GM06990 (cell line): ENCODE data around the gene SRCAP.

Experiments used
- DNase-seq: peaks from one replicate; pipeline ENCODE4 v3.0.0-alpha.2; 2011; ENCODE audit not compliant: insufficient read length; ENCODE audit errors: extremely low read depth
- H3K27me3 ChIP-seq: replicated peaks from 2 replicates; pipeline ENCODE4 v1.6.0; 2011; ENCODE audit warnings: low read length; ENCODE audit not compliant: control insufficient read depth, insufficient read depth
- H3K36me3 ChIP-seq: 2 replicates; pipeline ENCODE4 v1.5.1; 2011; ENCODE audit warnings: low read length; ENCODE audit not compliant: control insufficient read depth, insufficient read depth
- H3K4me3 ChIP-seq: replicated peaks from 2 replicates; pipeline ENCODE4 v1.5.1; 2011; ENCODE audit warnings: low read depth, mild to moderate bottlenecking, control low read depth, low read length
- TF ChIP-seq, protein P1 (sequence below): IDR thresholded peaks from 2 replicates; pipeline ENCODE4 v1.5.1; 2011; ENCODE audit warnings: low read length, control low read depth, mild to moderate bottlenecking, inconsistent platforms; ENCODE audit not compliant: insufficient read depth, poor library complexity, severe bottlenecking

SRCAP gene

DNA sequence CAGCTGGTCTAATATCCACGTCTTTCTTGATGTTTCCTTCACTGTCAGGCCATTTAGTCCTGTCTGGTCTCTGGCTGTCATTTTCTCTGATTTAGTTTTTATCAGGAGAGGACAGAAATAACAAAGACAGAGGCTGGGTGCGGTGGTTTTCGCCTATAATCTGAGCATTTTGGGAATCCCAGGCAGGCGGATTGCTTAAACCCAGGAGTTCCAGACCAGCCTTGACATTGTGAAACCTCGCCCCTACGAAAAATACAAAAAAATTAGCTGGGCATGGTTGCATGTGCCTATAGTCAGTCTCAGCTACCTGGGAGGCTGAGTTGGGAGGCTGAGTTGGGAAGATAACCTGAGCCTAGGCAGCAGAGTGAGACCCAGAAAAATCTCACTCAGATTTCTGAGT, 7.1 kb downstream of the SRCAP start:
- peaks cover 34% of the 10 kb centered on the region for H3K36me3 ChIP-seq
- DNase-seq: no peak
- H3K4me3 ChIP-seq: no peak overlapping the region
- TF ChIP-seq, protein P1, sequence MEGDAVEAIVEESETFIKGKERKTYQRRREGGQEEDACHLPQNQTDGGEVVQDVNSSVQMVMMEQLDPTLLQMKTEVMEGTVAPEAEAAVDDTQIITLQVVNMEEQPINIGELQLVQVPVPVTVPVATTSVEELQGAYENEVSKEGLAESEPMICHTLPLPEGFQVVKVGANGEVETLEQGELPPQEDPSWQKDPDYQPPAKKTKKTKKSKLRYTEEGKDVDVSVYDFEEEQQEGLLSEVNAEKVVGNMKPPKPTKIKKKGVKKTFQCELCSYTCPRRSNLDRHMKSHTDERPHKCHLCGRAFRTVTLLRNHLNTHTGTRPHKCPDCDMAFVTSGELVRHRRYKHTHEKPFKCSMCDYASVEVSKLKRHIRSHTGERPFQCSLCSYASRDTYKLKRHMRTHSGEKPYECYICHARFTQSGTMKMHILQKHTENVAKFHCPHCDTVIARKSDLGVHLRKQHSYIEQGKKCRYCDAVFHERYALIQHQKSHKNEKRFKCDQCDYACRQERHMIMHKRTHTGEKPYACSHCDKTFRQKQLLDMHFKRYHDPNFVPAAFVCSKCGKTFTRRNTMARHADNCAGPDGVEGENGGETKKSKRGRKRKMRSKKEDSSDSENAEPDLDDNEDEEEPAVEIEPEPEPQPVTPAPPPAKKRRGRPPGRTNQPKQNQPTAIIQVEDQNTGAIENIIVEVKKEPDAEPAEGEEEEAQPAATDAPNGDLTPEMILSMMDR: no peak
- H3K27me3 ChIP-seq: no peaks in the 10 kb centered on the region

DNA sequence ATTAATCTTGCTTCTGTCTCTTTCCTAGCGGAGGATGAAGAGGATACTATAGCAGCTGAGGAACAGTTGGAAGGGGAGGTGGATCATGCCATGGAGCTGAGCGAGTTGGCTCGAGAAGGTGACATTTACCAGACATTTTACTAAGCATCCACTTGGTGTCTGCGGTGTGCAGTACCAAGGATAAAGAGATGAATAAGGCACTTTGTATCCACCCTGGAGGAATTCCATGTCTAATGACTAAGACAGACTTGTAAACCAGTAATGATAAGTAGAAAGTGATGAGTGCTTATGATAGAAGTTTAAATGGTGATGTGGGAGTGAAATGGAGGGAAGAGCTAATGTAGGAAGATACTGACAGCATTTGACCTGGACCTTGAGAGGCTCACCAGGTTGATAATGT, 12.0 kb downstream of the SRCAP start:
- DNase-seq: no peak
- Histone ChIP-seq H3K4me3 (no peak overlapping the region), H3K36me3 (peaks cover 57% of the 10 kb centered on the region), H3K27me3 (no peaks in the 10 kb centered on the region)
- TF ChIP-seq, protein P1: no peak

DNA sequence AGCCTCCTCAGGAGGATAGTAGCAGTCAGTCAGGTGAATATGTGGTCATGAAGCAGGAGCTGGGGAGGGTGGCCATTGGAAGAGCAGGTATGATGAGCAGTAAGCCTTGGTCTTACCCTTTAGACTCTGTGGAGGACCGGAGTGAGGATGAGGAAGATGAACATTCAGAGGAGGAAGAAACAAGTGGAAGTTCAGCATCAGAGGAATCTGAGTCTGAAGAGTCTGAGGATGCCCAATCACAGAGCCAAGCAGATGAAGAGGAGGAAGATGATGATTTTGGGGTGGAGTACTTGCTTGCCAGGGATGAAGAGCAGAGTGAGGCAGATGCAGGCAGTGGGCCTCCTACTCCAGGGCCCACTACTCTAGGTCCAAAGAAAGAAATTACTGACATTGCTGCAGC, 12.7 kb downstream of the SRCAP start:
- H3K36me3 ChIP-seq: peaks cover 59% of the 10 kb centered on the region
- no peaks in the 10 kb centered on the region for H3K27me3 ChIP-seq
- DNase-seq: no peak
- TF ChIP-seq, protein P1: no peak
- H3K4me3 ChIP-seq: no peak overlapping the region

DNA sequence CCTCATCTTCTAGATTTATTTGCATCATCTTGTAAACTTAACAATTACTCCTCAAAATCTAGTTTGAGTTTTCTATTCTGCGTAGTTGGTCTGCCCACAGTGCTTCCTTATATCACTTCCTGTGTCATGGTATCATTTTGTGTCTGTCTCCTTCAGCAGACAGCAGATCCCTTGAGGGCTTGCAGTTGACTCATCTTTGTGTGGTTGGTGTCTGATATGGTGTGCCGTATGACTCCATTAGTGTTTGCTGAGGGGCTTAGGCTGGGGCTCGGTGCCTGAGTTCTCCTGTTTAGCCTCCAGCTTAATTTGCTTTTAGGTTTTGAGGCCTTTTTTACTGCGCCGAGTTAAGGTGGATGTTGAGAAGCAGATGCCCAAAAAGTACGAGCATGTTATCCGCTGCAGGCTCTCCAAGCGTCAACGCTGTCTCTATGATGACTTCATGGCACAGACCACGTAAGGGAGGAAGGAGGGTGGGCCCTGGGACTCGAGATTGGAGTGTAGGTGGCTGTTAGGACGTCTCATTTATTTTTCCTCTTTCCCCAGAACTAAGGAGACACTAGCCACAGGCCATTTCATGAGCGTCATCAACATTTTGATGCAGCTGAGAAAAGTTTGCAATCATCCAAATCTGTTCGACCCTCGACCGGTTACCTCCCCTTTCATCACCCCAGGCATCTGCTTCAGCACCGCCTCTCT, 16.9 kb downstream of the SRCAP start:
- H3K4me3 ChIP-seq: no peak overlapping the region
- H3K27me3 ChIP-seq: no peaks in the 10 kb centered on the region
- peaks cover 55% of the 10 kb centered on the region for H3K36me3 ChIP-seq
- TF ChIP-seq, protein P1: no peak
- no peak for DNase-seq

DNA sequence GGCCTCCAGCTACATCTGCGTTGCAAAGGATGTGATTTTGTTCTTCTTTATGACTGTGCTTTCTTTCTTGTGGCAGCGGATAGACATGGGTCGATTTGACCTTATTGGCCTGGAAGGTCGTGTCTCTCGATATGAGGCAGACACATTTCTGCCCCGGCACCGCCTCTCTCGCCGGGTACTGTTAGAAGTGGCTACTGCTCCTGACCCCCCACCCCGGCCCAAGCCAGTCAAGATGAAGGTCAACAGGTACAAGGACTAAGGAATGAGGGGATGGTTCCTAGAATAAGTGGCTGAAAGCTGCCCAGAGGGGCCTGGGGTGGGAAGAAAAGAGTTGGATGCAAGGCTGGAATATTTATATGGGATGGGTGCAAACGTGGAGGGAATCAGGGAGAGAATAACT, 21.1 kb downstream of the SRCAP start:
- TF ChIP-seq, protein P1: no peak
- Histone ChIP-seq H3K27me3 (no peaks in the 10 kb centered on the region), H3K4me3 (no peak overlapping the region), H3K36me3 (peaks cover 61% of the 10 kb centered on the region)
- no peak for DNase-seq

DNA sequence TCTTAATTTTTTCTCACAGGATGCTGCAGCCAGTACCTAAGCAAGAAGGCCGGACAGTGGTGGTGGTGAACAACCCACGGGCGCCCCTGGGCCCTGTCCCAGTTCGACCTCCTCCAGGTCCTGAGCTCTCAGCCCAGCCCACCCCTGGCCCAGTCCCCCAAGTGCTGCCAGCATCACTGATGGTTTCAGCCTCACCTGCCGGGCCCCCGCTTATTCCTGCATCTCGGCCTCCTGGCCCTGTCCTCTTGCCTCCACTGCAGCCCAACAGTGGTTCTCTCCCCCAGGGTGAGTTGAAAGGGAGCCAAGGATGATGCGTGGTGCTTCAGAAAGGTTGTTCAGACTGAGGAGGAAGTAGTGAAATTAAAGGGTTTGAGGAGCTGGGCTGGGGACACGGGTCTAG, 21.7 kb downstream of the SRCAP start:
- Histone ChIP-seq H3K27me3 (no peaks in the 10 kb centered on the region), H3K36me3 (peaks cover 65% of the 10 kb centered on the region), H3K4me3 (no peak overlapping the region)
- DNase-seq: no peak
- TF ChIP-seq, protein P1: no peak
